Medulla oblongata (tissue), 1 donor: Measurements from ENCODE around the gene TMEM145.
"Not testable (repeated sequence)": the region's sequence is repeated elsewhere in the genome, so short reads cannot be mapped to it uniquely, and the experiment has no call there.

ENCODE experiments used
- DNase-seq: peaks from one replicate; pipeline ENCODE4 v3.0.0-alpha.2; 2015; ENCODE audit errors: extremely low spot score

Gene TMEM145

DNA sequence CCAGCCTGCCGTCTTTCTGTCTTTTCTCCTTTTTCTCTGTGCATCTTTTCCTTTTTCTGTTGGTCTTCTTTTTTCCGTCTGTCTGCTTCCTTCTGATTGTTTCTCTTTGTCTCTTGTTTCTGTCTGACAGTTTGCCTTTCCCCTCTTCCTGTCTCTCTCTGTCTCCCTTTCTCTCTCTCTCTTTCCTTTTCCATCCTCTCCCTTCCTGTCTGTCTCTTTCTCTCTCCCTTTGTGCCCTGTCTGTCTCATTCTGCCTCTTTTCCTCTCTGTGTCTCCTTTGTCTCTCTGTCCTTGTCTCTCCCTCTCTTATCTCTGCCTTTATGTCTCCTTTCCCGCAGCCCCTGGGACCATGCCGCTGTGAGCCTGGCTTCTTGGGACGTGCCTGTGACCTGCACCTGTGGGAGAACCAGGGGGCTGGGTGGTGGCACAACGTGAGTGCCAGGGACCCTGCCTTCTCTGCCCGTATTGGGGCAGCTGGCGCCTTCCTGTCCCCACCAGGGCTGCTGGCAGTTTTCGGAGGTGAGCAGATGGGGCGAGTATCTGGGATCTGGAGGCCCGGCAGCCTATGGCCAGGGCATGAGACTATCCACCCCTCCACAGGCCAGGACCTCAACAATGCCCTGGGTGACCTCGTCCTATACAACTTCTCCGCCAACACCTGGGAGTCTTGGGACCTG is 21.7 kb downstream of the TMEM145 start:
- DNase-seq = no peak

- no peak for DNase-seq
Observed at GRCh38 chr19:42335374-42335936, 22.3 kb downstream of the TMEM145 start.

- no peak for DNase-seq
Observed at GRCh38 chr19:42335971-42336370, 22.9 kb downstream of the TMEM145 start.

GRCh38 chr19:42339126-42339860 is 26.2 kb downstream of the TMEM145 start:
- DNase-seq = not testable (repeated sequence)

DNA sequence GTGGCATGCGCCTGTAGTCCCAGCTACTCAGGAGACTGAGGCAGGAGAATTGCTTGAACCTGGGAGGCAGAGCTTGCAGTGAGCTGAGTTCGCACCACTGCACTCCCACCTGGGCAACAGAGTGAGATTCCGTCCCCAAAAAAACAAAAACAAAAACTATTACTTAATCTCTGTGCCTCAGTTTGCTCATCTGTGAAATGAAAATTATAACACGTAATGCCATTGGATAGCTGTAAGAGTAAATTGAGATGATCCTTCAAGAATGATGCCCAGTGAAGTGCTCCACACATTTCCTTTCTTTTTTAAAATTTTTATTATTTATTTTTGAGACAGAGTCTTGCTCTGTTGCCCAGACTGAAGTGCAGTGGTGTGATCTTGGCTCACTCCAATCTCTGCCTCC is 26.8 kb downstream of the TMEM145 start:
- DNase-seq = not testable (repeated sequence)

DNA sequence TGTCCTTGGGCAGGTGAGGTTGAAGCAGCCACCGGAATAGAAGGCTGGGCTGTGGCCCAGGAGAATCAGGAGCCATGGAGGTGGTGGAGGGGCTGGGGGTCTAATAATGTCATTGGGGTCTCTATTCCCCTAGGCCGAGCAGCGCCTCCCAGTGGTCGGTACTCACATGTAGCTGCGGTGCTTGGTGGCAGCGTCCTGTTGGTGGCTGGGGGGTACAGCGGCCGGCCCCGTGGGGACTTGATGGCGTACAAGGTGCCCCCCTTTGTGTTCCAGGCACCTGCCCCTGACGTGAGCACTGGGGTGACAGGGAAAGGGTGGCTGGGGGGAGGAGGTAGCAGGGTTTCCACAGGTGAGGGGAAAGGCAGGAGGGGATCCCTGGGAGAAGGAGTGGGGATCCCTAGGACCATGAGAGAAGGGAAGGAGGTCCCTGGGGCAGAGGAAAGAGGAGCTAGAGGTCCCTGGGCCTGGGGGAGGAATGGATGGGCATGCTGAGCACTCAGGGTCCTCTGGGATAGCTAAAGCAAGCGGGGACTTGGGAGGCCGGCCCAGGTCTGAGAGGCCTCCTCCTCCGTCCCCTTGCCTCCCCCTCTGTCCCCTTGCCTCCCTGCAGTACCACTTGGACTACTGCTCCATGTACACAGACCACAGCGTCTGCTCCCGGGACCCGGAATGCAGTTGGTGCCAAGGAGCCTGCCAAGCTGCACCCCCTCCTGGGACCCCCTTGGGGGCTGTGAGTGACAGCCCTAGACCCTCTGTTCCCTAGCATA is 30.4 kb downstream of the TMEM145 start:
- DNase-seq = no peak

GRCh38 chr19:42344336-42344893 is 31.3 kb downstream of the TMEM145 start:
- no peak for DNase-seq

DNA sequence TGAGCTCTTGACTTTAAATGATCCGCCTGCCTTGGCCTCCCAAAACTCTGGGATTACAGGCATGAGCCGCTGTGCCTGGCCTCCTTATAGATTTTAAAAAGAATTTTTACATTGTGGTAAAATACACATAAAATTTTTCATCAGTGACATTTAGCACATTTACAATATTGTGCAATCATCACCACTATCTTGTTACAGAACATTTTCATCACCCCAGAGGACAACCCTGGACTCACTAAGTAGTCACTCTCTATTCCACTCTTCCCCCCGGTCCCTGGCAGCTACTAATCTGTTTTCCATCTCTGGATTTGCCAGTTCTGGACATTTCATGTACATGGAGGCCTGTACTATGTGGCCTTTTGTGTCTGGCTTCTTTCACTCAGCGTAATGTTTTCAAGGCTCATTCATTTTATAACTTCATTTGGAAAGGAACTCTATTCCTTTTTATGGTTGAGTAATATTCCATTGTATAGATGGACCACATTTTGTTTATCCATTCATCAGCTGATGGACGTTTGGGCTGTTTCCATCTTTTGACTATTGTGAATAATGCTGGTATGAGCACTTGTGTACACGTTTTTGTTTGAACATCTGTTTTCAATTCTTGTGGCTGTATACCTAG is 32.2 kb downstream of the TMEM145 start:
- DNase-seq = no peak

DNA sequence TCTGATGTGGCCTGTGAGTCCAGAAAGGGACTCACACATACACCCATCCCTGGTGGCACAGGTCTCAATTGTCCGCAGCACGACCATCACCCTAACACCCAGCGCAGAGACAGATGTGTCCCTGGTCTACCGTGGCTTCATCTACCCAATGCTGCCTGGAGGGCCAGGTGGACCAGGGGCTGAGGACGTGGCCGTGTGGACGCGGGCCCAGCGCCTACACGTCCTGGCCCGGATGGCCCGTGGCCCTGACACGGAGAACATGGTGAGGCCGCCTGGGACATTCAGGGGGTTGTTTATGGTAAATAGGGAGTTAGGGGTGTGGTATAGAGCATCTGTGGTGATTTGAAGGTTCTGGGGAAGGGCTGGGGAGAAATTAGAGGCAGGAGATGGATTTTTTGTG is 35.1 kb downstream of the TMEM145 start:
- DNase-seq = no peak

GRCh38 chr19:42349378-42350107 is 36.4 kb downstream of the TMEM145 start:
- DNase-seq = no peak

DNA sequence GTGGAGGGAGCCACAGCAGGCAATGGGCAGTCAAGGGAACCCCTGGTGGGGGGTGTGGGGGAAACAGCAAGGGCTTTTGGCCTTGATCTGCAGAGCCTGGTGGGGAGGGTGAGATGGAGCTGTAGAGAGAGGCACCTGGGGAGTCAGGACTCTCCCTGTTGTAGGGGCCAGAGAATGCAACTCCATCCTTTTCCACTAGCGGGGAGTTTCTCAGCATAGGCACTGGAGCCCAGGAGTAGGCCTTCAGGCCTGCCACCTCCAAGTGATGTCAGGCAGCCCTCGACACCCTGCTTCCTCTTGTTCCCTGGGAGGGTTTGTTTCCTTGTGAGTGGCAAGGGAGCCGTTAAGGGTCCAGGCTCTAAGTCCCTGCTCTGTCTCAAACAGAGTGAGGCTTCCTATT is 37.3 kb downstream of the TMEM145 start:
- no peak for DNase-seq

DNA sequence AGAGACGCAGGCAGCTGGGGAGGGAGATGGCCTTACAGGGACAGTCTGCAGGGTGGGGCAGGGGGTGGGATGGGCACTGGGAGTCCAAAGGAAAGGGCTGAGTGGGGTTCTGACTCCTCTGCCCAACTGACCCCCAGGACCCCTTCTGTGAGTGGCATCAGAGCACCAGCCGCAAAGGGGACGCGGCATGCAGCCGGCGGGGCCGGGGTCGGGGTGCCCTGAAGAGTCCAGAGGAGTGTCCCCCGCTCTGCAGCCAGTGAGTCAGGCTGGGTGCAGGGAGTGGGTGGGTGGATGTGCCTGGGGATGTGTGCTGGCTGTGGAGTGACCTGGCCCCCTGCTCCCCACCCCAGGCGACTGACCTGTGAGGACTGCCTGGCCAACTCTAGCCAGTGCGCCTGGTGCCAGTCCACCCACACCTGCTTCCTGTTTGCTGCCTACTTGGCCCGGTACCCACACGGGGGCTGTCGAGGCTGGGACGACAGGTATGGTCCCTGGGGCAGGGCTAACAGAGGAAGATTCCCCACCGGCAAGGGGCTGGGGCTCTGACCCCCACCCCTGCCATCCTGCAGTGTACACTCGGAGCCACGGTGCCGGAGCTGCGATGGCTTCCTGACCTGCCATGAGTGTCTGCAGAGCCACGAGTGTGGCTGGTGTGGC is 38.1 kb downstream of the TMEM145 start:
- DNase-seq = no peak

- peak; percentile 37 for DNase-seq
Observed at GRCh38 chr19:42352301-42353259, 39.5 kb downstream of the TMEM145 start.

- no peak for DNase-seq
Observed at GRCh38 chr19:42353341-42354015, 40.4 kb downstream of the TMEM145 start.

GRCh38 chr19:42355896-42356295 is 42.8 kb downstream of the TMEM145 start:
- DNase-seq = no peak

- no peak for DNase-seq
Observed at GRCh38 chr19:42356686-42357085, 43.6 kb downstream of the TMEM145 start.

GRCh38 chr19:42357290-42357689 is 44.2 kb downstream of the TMEM145 start:
- no peak for DNase-seq

DNA sequence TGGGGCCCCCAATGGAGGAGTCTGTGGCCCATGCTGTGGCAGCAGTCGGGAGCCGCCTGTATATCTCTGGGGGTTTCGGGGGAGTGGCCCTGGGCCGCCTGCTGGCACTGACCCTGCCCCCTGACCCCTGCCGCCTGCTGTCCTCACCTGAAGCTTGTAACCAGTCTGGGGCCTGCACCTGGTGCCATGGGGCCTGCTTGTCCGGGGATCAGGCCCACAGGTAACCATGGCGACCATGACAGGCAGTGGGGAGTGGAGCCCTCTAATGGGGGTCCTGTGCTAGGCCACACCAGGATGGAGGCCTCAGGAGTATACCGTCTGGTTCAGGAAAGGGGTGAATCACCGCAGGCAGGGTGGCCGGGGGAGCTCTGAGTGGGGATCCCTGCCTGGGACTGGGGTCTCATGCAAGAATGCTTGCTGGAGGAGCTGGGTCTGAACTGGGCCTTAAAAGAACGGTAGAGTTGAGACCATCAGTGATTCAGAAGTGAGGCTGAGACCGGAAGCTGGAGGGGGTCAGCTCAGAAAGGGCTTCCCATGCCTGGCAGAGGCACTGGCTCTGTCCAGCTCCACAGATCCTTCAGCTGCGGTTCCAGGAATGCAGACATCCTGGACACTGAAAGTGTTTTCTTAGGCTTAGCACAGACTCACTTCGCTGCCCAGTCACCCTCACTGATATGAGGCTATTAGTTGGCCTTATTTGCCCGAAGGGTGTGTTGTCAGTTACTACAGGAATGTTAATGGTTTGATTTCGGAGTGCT is 47.9 kb downstream of the TMEM145 start:
- no peak for DNase-seq
